GM12878 (cell line): ENCODE data around the gene CA5A. TPM values are rescaled to one million over a fixed set of nuclear protein-coding genes. Genes with fewer than 3 reads are reported as not detected.

Source experiments
- CEBPB ChIP-seq, 2 experiments: fragments of 150-350 bp in 1 of 2; IDR thresholded peaks; 2 replicates each; pipeline ENCODE4 v1.6.1; 2012 to 2014; ENCODE audit warnings: low read depth in 2 of 2, low read length in 2 of 2, borderline replicate concordance in 1 of 2, inconsistent platforms in 1 of 2
- ETV6 ChIP-seq, 2 experiments: fragments of 450-650 bp in 1 of 2; IDR thresholded peaks in 1 of 2; conservative IDR thresholded peaks in 1 of 2; 2 replicates each; pipeline ENCODE4 v1.6.1; 2014; ENCODE audit warnings: antibody characterized with exemption in 1 of 2, borderline replicate concordance in 1 of 2, low read depth in 1 of 2, mild to moderate bottlenecking in 1 of 2, moderate library complexity in 1 of 2
- GATAD2B ChIP-seq: fragments of 450-650 bp; conservative IDR thresholded peaks from 2 replicates; pipeline ENCODE4 v1.6.1; 2017; ENCODE audit warnings: low read depth, mild to moderate bottlenecking, moderate library complexity
- KDM1A ChIP-seq: fragments of 200-600 bp; sonication (generic); IDR thresholded peaks from 2 replicates; pipeline ENCODE4 v1.6.1; 2016; ENCODE audit warnings: borderline replicate concordance
- MLLT1 ChIP-seq: fragments of 450-650 bp; IDR thresholded peaks from 2 replicates; pipeline ENCODE4 v1.6.1; 2016; ENCODE audit warnings: mild to moderate bottlenecking
- NBN ChIP-seq: fragments of 450-650 bp; IDR thresholded peaks from 2 replicates; pipeline ENCODE4 v1.6.1; 2016
- PAX5 ChIP-seq: IDR thresholded peaks from 2 replicates; pipeline ENCODE4 v1.6.1; 2011; ENCODE audit warnings: low read depth, low read length, borderline replicate concordance
- PKNOX1 ChIP-seq: fragments of 450-650 bp; IDR thresholded peaks from 2 replicates; pipeline ENCODE4 v1.6.1; 2016; ENCODE audit warnings: mild to moderate bottlenecking
- POLR2A ChIP-seq: IDR thresholded peaks from 2 replicates; pipeline ENCODE4 v1.6.1; 2011; ENCODE audit warnings: low read depth, mild to moderate bottlenecking, low read length
- RB1 ChIP-seq: fragments of 450-650 bp; formaldehyde crosslinking; IDR thresholded peaks from 2 replicates; pipeline ENCODE4 v1.6.1; 2017; ENCODE audit warnings: mild to moderate bottlenecking, borderline replicate concordance
- SPI1 ChIP-seq: IDR thresholded peaks from 2 replicates; pipeline ENCODE4 v1.6.1; 2011; ENCODE audit warnings: low read depth, mild to moderate bottlenecking, low read length, moderate library complexity, borderline replicate concordance; ENCODE audit not compliant: insufficient read depth
- SREBF2 ChIP-seq: IDR thresholded peaks from 2 replicates; pipeline ENCODE4 v1.6.1; 2012; ENCODE audit warnings: mild to moderate bottlenecking, low read length
- STAT1 ChIP-seq: fragments of 450-650 bp; conservative IDR thresholded peaks from 2 replicates; pipeline ENCODE4 v1.6.1; 2014; ENCODE audit warnings: antibody characterized with exemption, mild to moderate bottlenecking
- TBL1XR1 ChIP-seq: IDR thresholded peaks from 2 replicates; pipeline ENCODE4 v1.6.1; 2012; ENCODE audit warnings: low read depth, low read length, improper control_type of control experiment
- ZNF217 ChIP-seq: fragments of 450-650 bp; IDR thresholded peaks from 2 replicates; pipeline ENCODE4 v1.6.1; 2017; ENCODE audit warnings: antibody characterized with exemption, mild to moderate bottlenecking
- polyA plus RNA-seq, 11 experiments: library from polyadenylated mRNA; depleted of rRNA in 4 of 11; unstranded in 6 of 11; stranded (reverse) in 5 of 11; fragments of >200 nt; fragmentation: Nextera tagmentation in 4 of 11; fragmentation: Illumina TruSeq in 1 of 11; extraction: Ambion mirVana in 4 of 11; extraction: Trizol in 1 of 11; gene quantifications; 1 replicate in 1 of 11; 2 replicates in 10 of 11; pipeline versions ENCODE4 v1.2.1 to v1.2.3, GENCODE V29; 2011 to 2016; ENCODE audit warnings: inconsistent platforms in 2 of 11, missing spikeins in 2 of 11, low read depth in 1 of 11
- total RNA-seq, 4 experiments: library from RNA; depleted of rRNA in 3 of 4; stranded (reverse); fragments of >200 nt in 3 of 4; fragmentation: Illumina TruSeq in 1 of 4; extraction: Trizol in 1 of 4; gene quantifications; 2 replicates each; pipeline versions ENCODE4 v1.2.1 to v1.2.3, GENCODE V29; 2013 to 2021
- TF ChIP-seq, protein P1 (sequence below): fragments of 450-650 bp; IDR thresholded peaks from 2 replicates; pipeline ENCODE4 v1.6.1; 2017; ENCODE audit warnings: mild to moderate bottlenecking, moderate library complexity
- TF ChIP-seq, protein P2 (sequence below): fragments of 450-650 bp; IDR thresholded peaks from 2 replicates; pipeline ENCODE4 v1.6.1; 2017; ENCODE audit warnings: mild to moderate bottlenecking, low read depth, inconsistent platforms; ENCODE audit not compliant: poor library complexity, severe bottlenecking
- TF ChIP-seq, protein P3 (sequence below): IDR thresholded peaks from 2 replicates; pipeline ENCODE4 v1.6.1; 2011; ENCODE audit warnings: low read depth, mild to moderate bottlenecking, low read length, moderate library complexity, borderline replicate concordance; ENCODE audit errors: extremely low read depth

Gene CA5A
- total and polyA plus RNA-seq, 10 of the 15 experiments (the other 5 are each of a cell fraction or from before 2014, with no cell fraction given): not detected

DNA sequence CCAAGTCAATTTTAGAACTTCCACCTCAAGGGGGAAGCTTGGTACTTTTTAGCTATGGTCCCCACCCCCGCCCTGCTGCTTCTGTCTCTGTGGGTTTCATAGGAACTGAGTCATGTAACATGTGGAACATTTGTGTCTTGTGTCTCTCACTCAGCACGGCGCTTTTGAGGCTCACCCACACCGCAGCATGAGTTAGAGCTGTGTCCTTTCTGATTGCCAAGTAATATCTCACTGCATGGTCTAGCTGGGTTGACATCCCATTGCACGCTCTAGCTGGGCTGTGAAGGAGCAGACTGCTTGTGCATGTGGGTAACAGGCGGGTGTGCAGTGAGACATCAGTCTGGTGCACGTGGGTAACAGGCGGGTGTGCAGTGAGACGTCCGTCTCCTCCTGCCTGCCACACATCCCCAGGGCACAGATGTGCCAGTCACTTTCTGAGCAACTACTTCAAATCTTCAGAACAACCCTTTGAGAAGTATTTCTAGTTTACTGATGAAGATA lies 40.6 kb downstream of the CA5A start (continued):
- TF ChIP-seq SPI1: no peak
- TF ChIP-seq PAX5: no peak; the same call in 1 of the 2 replicates
- no peak for TF ChIP-seq RB1
- TF ChIP-seq ETV6 (conservative IDR thresholded peaks at IDR 0.05 in 1 of 2, IDR thresholded peaks at IDR 0.05 in 1 of 2; ENCODE audit: borderline replicate concordance in 1 of 2, low read depth in 1 of 2): 0 out of 4 replicates have a peak, but pooled peaks of 1 of the 2 experiments have one; percentile 26
- TF ChIP-seq MLLT1: no peak
- TF ChIP-seq CEBPB (IDR thresholded peaks at IDR 0.05; ENCODE audit: borderline replicate concordance in 1 of 2, low read depth in 2 of 2, low read length in 2 of 2): no peak
- TF ChIP-seq, protein P1, sequence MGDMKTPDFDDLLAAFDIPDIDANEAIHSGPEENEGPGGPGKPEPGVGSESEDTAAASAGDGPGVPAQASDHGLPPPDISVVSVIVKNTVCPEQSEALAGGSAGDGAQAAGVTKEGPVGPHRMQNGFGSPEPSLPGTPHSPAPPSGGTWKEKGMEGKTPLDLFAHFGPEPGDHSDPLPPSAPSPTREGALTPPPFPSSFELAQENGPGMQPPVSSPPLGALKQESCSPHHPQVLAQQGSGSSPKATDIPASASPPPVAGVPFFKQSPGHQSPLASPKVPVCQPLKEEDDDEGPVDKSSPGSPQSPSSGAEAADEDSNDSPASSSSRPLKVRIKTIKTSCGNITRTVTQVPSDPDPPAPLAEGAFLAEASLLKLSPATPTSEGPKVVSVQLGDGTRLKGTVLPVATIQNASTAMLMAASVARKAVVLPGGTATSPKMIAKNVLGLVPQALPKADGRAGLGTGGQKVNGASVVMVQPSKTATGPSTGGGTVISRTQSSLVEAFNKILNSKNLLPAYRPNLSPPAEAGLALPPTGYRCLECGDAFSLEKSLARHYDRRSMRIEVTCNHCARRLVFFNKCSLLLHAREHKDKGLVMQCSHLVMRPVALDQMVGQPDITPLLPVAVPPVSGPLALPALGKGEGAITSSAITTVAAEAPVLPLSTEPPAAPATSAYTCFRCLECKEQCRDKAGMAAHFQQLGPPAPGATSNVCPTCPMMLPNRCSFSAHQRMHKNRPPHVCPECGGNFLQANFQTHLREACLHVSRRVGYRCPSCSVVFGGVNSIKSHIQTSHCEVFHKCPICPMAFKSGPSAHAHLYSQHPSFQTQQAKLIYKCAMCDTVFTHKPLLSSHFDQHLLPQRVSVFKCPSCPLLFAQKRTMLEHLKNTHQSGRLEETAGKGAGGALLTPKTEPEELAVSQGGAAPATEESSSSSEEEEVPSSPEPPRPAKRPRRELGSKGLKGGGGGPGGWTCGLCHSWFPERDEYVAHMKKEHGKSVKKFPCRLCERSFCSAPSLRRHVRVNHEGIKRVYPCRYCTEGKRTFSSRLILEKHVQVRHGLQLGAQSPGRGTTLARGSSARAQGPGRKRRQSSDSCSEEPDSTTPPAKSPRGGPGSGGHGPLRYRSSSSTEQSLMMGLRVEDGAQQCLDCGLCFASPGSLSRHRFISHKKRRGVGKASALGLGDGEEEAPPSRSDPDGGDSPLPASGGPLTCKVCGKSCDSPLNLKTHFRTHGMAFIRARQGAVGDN: peak; percentile 93
- TF ChIP-seq GATAD2B: no peak; the same call in 1 of the 2 replicates
- TF ChIP-seq TBL1XR1: no peak
- TF ChIP-seq NBN: peak; percentile 89; the same call in 1 of the 2 replicates
- no peak for TF ChIP-seq KDM1A
- TF ChIP-seq, protein P2, sequence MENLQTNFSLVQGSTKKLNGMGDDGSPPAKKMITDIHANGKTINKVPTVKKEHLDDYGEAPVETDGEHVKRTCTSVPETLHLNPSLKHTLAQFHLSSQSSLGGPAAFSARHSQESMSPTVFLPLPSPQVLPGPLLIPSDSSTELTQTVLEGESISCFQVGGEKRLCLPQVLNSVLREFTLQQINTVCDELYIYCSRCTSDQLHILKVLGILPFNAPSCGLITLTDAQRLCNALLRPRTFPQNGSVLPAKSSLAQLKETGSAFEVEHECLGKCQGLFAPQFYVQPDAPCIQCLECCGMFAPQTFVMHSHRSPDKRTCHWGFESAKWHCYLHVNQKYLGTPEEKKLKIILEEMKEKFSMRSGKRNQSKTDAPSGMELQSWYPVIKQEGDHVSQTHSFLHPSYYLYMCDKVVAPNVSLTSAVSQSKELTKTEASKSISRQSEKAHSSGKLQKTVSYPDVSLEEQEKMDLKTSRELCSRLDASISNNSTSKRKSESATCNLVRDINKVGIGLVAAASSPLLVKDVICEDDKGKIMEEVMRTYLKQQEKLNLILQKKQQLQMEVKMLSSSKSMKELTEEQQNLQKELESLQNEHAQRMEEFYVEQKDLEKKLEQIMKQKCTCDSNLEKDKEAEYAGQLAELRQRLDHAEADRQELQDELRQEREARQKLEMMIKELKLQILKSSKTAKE: peak; percentile 90
- TF ChIP-seq PKNOX1: peak; percentile 26; the same call in 1 of the 2 replicates
- no peak for TF ChIP-seq SREBF2
- no peak for TF ChIP-seq STAT1
- TF ChIP-seq, protein P3, sequence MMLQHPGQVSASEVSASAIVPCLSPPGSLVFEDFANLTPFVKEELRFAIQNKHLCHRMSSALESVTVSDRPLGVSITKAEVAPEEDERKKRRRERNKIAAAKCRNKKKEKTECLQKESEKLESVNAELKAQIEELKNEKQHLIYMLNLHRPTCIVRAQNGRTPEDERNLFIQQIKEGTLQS: no peak
- TF ChIP-seq POLR2A: peak; percentile 20; the same call in 1 of the 2 replicates
- TF ChIP-seq ZNF217: no peak
